HG03097 (cell line): ENCODE results near the gene CHRNA7.
"Not testable (repeated sequence)": the region's sequence is repeated elsewhere in the genome, so short reads cannot be mapped to it uniquely, and the experiment has no call there.

Source experiments
- ATAC-seq: cut with Tn5 transposase; IDR thresholded peaks from one replicate; pipeline ENCODE4 v1.9.1; 2021; ENCODE audit not compliant: unreplicated experiment, low FRiP score

Gene CHRNA7

GRCh38 chr15:32119286-32119685, 89.0 kb downstream of the CHRNA7 start:
- ATAC-seq: no peak

DNA sequence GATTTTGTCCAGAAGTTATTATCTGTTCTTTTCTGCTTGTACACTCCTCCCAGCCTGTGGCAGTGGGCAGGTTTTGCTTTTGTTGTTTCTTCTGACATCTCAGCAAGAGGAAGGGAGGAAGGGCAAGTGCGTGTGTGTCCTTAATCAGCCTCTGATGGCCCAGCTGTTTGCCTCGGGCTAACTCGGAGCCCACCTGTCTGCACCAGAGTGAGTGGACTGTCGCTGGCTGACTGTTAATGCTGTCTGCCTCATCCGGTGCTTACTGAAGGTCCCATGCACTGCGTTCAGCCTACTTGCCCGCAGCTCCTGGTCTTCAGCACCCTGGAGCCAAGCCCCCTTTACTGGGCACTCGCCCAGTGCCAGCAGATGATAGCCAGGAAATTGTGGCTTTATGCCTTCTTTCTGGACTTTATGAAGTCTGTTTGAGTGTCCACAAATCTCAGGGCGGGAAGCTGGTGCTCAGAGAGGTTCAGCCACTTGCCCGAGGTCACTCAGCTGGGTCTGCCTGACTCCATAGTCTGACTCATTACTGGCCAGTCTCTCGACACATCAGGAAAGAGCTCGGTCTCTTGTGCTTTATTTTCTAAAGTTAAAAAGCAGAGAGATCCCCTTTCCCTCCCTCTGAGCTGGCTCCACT, 89.5 kb downstream of the CHRNA7 start:
- no peak for ATAC-seq

GRCh38 chr15:32120577-32121383, 90.5 kb downstream of the CHRNA7 start:
- ATAC-seq: no peak

- ATAC-seq: no peak
Observed at GRCh38 chr15:32121384-32121695, 91.0 kb downstream of the CHRNA7 start.

GRCh38 chr15:32122013-32122412, 91.7 kb downstream of the CHRNA7 start:
- ATAC-seq: no peak

DNA sequence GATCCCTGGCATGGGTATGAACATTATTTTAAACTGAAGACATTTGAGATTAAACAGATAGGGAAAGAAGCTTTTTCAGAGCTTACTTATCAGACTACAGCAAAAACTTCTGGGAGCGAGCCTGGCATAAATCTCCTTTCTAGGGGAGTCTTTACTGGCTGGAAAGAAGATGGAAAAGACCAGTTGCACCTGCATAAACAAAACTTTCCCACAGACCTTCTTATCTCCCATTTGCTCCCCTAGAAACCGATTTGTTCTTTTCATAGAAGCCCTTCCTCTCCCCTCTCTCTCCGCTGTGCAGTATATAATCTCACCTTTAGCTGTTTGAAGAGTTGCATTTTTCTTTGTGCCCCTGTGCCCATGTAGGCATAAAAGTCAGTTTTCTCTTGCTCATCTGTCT, 93.2 kb downstream of the CHRNA7 start:
- ATAC-seq: no peak

DNA sequence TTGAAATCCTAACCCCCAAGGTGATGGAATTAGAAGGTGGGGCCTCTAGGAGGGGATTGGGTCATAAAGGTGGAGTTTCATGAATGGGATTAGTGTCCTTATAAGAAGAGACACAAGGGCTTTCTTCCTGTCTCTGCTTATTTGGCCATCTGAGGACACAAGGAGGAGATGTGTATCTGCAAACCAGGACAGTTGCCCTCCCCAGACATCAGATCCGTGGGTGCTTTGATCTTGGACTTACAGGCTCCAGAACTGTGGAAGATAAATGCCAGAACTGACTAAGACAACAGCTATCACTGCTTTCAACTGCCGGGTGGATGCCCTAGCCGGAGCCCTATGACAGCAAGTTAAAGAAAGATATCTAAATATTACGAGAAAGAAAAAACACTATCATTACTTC, 94.4 kb downstream of the CHRNA7 start:
- ATAC-seq: no peak

- ATAC-seq: no peak
Observed at GRCh38 chr15:32125595-32125994, 95.3 kb downstream of the CHRNA7 start.

DNA sequence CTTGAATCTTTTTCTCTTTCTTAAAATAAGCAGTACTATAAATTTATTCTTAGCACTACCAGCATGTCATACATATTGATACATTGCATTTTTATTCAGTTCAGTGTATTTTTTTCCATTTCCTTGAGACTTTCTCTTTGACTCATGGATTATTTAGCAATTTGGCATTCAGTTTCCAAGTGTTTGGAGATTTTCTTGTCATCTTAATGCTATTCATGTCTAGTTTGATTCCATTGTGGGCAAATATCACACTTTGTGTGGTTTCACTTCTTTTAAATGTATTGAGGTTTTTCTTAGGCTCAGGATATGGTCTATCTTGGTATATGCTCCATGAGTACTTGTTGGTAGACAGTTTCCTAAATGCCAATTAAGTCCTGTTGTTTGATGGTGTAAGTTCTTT, 99.5 kb downstream of the CHRNA7 start:
- no peak for ATAC-seq

DNA sequence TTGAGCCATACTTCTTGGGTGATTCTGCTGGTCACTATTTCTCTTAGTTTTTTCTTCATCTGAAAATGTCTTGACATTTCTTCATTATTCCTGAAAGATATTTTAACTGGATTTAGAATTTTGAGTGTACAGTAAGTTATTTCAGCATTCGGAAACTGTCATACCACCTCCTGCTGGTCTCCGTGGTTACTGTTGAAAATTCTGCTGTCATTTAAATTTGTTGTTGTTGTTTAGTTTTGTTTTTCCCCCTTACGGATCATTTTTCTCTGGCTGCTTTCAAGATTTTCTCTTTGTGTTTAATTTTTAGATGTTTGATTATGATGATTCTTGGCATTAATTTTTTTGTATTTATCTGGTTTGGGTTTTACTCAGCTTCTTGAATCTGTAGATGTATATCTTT, 100.5 kb downstream of the CHRNA7 start:
- no peak for ATAC-seq

DNA sequence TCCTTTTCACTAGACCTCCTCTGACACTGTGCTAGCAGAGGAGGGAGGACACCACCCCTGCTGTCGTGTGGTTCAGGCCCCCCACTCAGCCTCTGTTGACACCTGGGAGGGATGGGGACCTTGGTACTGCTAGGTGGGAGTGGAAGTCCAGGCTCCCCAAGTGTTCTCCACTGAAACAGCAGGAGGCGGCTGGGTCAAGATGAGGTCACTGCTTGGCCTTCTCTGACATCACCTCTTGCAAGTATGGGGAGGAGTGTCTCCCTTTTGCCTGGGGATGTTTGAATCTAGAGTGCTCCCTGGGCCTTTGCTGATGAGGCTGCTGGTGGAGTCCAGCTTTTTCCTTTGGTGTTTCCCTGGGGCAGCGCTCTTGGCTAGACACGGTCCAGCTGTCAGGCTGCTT, 101.5 kb downstream of the CHRNA7 start:
- no peak for ATAC-seq

DNA sequence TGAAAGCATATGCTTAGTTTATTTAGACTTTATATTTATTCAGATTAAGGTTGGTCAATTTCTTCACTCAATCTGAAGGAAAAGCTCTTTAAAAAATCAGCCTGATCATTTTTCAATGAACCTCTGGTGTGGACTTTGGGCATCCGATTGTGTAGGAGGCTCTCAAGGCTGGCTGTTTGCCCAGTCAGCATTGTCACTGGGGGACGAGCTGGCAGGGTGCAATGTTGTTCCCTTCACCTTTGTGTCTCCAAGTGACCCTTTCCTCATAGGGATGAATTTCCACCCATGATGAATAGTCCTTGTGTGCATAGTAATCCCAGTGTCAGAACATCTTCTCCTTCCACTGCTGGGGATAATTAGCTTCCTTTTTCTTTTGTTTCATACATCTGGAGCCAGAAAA, 102.5 kb downstream of the CHRNA7 start:
- ATAC-seq: no peak

DNA sequence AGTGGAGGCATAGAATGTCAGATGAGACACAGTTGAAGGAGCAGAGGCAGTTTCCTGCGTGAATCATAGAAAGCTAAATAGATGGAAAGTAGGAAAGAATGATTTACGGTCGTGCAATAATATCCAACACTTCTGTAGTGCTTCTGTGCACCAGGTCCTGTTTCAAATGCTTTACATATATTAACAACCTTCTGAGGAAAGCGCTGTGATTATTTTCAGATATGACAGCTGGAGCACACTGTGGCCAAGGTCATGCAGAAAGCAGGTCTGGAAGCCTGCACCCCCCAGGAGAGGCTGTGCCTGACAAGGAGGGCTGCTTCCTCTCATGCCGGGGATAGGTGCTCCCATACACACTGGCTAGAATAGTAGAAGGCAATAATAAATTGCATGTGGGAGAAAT, 104.5 kb downstream of the CHRNA7 start:
- no peak for ATAC-seq

DNA sequence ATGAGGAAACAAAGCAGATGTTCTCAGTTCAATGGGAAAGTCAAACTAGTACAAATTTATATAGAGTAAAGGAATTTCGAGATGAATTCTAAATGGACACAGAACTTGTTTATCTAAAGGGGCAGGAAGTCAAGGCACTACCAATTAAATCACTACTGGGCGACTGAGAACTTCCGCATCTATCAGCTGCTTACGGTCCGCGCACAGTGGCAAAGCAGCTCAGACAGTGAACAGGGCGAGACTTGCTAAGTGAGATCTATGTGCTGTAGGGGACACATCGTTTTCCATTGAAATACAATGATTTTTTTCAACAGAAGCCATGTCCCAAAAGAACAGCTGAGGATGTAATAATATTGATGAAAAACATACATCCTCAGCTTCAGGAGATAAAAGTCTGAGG, 105.0 kb downstream of the CHRNA7 start:
- no peak for ATAC-seq

DNA sequence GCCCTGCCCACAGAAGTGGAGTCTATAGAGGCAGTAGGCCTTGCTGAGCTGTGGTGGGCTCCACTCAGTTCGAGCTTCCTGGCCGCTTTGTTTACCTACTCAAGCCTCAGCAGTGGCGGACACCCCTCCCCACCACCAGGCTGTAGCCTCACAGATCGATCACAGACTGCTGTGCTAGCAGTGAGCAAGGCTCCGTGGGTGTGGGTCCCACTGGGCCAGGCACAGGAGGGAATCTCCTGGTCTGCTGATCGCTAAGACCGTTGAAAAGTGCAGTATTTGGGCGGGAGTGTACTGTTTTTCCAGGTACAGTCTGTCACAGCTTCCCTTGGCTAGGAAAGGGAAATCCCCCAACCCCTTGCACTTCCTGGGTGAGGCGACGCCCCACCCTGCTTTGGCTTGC, 115.2 kb downstream of the CHRNA7 start:
- ATAC-seq: not testable (repeated sequence)

DNA sequence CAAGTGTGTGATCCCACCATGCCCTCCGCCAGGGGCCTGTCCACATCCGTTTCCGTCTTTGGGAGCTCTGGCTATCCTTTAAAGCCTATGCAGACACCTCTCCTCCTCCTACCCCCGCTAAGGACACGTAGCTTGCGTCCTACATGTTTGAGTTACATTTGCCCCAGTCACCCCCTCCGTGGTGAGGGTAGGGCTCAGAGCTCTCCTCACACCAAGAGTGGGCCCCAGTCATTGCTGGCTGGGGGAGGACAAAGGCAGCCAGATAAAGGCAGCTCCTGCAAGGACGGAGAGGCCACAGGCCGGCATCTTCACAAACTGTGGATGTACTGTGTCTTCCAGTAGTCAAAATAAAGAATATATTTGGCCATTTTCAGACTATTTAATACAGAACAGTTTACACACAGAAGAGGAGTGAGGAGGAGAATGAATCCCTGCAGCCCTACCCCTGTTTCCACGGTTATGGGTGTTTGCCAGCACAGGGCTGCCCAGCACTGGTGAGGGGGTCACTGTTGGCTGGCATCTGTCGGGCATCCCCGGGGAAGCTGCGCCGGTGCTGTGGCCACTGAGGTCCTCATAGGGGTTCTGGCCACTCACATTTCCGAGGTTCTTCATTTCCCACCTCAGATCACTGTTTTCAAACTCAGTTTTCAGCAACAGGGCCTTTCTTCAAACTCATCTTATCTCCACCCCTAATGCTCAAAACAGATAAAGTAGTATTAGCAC, 118.7 kb downstream of the CHRNA7 start:
- no peak for ATAC-seq

DNA sequence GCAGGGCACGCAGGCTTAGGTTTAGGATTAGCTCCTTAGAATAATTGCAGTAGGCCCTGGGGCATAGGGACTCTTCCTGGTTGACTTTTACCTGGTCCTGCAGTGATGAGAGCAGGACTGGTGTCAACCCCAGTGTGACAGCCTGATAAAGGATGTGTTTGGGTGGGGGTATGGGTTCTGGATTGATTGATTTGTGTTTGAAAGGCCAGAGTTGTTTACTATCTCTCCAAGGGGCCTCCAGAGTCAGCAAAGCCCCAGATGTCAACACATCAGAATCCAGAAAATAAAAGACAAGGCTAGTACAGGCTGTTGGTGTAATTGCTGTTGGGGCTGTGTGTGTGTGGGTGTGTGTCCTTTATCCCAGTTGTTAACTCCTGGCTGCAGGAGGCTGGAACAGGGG, 122.3 kb downstream of the CHRNA7 start:
- ATAC-seq: no peak

- not testable (repeated sequence) for ATAC-seq
Observed at GRCh38 chr15:32153868-32154623, 123.7 kb downstream of the CHRNA7 start.

DNA sequence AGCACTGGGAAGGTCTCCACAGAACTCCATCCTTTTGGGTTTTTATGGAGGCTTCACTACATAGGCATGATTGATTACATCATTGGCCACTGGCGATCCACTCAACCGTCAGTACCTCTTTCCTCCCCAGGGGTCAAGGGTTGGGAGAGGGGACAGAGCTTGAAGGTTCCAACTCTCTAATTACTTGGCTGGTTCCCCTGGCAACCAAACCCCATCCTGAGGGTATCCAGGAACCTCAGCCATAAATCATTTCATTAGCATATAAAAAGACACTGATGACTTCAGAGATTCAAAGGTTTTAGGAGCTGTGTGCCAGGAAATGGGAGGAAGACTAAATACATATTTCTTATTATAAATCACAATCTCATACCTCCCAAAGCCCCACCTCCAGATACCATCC, 131.8 kb downstream of the CHRNA7 start:
- not testable (repeated sequence) for ATAC-seq

DNA sequence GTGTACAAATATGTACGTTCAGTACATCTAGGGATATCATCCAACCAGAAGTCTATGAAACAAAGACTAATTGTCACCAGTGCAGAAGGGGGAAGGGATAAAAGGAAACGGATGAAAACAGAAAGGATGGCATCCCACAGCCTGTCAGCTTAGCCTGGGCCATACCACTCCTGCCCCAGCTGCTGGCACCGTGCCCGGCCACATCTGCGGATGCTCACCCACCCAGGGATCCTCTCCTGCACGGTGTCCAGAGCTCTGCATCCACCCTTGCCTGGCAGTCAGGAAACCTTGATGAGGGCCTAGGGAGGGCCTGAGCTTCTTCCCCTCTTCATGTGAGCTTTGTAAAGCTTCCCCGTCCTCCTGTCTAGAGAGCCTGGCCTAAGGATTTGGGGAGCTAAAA, 133.8 kb downstream of the CHRNA7 start:
- ATAC-seq: not testable (repeated sequence)

GRCh38 chr15:32164747-32165146, 134.4 kb downstream of the CHRNA7 start:
- not testable (repeated sequence) for ATAC-seq
